Skeletal muscle cell (primary cell): ENCODE results near the gene RAI14.

Source experiments
- DNase-seq: peaks from one replicate; pipeline ENCODE4 v3.0.0-alpha.2; 2010; ENCODE audit warnings: low read depth
- H3K4me3 ChIP-seq: 2 replicates; pipeline ENCODE4 v1.5.1; 2011; ENCODE audit warnings: low read depth, mild to moderate bottlenecking, control low read depth, low read length, moderate library complexity

Gene RAI14

GRCh38 chr5:34656001-34656699 lies at the start of gene RAI14:
TSS of gene RAI14 (plus strand) at chr5:34656328. CDS start at chr5:34686920, 30,592 bp downstream.
- peak; percentile 63 for DNase-seq
- H3K4me3 ChIP-seq, result peak within 1 kb of the TSS; percentile 87

GRCh38 chr5:34608368-34608767 lies 47.8 kb upstream of the RAI14 start:
- no peak for DNase-seq
- H3K4me3 ChIP-seq, result no peak overlapping the region

DNA sequence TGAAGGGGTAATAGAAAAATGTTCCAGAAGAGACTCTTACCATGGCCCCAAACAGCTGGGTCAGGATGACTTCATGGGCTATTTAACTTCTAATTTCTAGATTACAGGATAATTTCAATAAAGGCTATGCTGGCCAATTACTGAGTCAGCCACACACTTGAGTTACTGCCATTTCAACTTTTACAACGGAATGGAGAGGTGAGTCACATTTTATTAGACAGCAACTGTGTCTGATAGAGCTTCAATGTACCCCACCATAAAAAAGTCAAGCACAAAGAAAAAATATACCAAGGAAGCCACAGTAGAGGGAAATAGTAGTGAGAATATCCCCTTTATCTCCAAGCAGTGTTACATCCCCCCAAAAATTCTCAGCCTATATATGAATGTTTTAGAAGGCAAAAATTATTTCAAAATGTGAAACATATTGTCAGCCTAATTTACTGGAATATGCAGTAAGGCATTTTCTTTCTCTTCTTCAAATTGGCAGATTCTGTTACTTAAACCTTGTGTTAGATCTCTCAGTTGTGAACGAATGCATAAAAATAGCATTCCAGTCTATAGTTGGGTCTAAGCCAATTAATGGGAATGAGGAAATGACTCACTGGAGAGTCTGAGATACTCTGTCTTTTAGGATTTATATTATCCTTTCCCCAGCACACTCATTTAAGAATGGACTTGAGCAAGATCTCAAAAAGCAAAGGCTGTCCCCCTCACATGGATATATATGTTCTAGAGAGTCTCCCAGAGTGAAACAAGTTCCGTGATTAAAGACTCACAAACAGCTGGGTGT lies 47.1 kb upstream of the RAI14 start:
- DNase-seq, result peak; percentile 85
- no peak overlapping the region for H3K4me3 ChIP-seq

- DNase-seq, result no peak
- no peak overlapping the region for H3K4me3 ChIP-seq
Measured at GRCh38 chr5:34609951-34610441, 46.1 kb upstream of the RAI14 start.

GRCh38 chr5:34610546-34610945 lies 45.6 kb upstream of the RAI14 start:
- no peak for DNase-seq

GRCh38 chr5:34611464-34612415 lies 44.4 kb upstream of the RAI14 start:
- no peak for DNase-seq
- H3K4me3 ChIP-seq, result no peak overlapping the region

More at GRCh38 chr5:34610546-34610945, 45.6 kb upstream of the RAI14 start:
- H3K4me3 ChIP-seq, result no peak overlapping the region

GRCh38 chr5:34616651-34617050 lies 39.5 kb upstream of the RAI14 start:
- DNase-seq, result no peak
- no peak overlapping the region for H3K4me3 ChIP-seq

DNA sequence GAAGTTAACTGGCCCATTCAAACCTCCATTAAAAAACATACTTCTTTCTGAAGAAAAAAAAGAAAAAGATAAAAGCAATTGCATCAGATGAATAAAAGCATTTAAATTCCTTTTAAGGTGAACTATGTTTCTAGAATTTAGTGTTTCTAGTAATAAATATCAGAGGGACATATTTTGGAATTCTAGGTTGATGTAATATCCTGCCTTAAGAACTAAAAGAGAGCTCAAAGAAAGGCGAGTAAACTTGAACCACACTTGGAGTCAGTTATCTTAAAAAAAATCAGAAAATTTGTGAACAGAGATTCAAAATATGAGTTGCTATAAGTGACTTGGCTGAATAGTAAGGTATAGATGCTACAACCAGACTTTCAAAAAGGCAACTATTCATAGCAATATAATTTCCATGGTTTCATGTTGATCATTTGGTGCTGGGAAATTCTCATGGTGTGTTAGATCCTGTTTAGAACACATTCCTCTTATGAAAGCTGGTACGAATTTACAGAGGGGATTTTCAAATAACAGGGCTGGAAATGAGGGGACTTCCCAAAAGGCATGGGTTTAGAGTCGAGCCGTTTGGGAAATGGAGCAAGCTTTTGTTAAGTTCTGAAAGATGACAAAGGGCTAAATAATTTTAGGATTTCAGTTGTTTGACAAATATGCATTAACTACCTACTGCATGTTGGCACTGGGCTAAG lies 37.6 kb upstream of the RAI14 start:
- no peak for DNase-seq
- no peak overlapping the region for H3K4me3 ChIP-seq

GRCh38 chr5:34620185-34620584 lies 35.9 kb upstream of the RAI14 start:
- no peak for DNase-seq
- no peak overlapping the region for H3K4me3 ChIP-seq

GRCh38 chr5:34621277-34622097 lies 34.6 kb upstream of the RAI14 start:
- H3K4me3 ChIP-seq, result no peak overlapping the region
- DNase-seq, result no peak

DNA sequence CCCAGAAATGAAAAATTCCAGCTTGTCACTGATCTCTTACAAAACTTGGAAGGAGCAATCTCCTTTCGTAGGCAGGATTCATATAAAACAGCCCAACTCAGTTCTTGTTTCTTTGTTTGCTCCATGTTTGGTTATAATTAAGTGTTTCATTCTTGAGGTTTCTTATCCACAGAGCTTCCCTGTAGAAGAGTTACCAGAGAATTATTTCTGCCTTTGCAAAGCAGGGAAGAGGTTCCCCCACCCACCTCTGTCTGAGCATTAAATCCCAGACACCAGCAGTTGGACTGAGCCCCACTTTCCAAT lies 34.1 kb upstream of the RAI14 start:
- no peak overlapping the region for H3K4me3 ChIP-seq
- no peak for DNase-seq

GRCh38 chr5:34624691-34625090 lies 31.4 kb upstream of the RAI14 start:
- H3K4me3 ChIP-seq, result no peak overlapping the region
- DNase-seq, result no peak

DNA sequence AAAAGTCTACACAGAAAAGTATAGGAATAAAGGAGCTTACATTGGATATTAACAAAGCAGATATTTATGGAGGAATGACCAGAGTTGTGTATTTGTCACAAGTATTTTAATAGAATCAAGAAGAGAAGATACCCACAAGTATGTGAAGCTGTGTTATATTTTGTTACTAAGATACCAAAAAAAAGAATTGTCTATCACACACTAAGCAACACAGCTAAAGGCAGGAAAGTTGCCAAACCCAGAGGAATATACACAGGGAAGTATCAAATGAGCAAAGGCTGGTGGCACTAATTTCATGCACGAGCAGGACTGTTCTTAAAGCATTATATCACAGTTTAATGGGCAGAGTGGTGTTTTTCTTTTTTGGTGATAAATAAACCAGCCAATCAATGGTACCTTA lies 30.9 kb upstream of the RAI14 start:
- H3K4me3 ChIP-seq, result no peak overlapping the region
- no peak for DNase-seq

DNA sequence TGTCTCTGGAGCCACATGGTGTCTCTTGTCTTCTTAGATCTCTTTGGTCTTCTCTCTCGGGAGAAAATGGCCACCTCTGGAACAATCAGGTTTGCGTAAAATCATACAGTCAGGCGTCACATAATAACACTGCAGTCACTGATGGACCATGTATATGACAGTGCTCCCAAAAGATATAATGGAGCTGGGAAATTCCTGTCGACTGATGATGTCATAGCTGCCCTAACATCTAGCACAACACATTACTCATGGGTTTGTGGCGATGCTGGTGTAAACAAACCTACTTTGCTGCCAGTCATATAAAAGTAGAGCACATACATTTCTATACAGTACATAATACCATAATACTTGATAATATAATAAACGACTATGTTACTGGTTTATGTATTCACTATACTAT lies 30.1 kb upstream of the RAI14 start:
- H3K4me3 ChIP-seq, result no peak overlapping the region
- peak; percentile 63 for DNase-seq

DNA sequence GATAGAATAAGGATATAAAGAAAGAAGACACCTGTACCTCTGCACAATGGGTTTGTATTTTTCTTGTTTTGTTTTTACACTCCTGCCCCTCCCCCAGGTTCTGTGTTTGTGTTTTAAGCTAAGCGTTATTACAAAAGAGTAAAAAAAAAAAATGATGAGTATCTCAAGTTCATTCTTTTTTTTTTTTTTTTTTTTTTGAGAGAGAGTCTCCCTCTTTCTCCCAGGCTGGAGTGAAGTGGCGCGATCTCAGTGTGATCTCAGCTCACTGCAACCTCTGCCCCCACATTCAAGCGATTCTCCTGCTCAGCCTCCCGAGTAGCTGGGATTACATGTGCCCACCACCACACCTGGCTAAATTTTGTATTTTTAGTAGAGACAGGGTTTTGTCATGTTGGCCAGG lies 29.4 kb upstream of the RAI14 start:
- no peak for DNase-seq

GRCh38 chr5:34627794-34628193 lies 28.3 kb upstream of the RAI14 start:
- peak; percentile 56 for DNase-seq
- H3K4me3 ChIP-seq, result no peak overlapping the region

More for the DNA sequence above, 29.4 kb upstream of the RAI14 start:
- H3K4me3 ChIP-seq, result no peak overlapping the region

DNA sequence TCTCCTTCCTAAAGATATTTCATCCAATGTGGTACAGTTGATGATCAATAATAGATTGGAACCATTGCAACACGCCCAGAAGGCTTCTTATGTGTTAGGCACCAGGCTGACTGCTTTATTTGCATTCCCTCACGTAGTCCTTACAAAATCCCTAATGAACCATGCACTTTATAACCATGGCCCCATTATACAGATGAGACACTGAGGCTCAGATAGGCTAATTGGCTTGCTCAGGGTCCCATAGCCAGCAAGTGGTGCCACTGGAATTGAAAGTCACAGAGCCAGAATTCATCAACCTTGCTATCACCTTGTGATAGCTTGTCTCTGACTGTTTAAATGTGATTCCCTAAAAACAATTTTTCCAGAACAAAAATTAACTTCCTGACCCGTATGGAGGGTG lies 27.8 kb upstream of the RAI14 start:
- H3K4me3 ChIP-seq, result no peak overlapping the region
- no peak for DNase-seq

GRCh38 chr5:34630596-34630995 lies 25.5 kb upstream of the RAI14 start:
- no peak overlapping the region for H3K4me3 ChIP-seq
- no peak for DNase-seq
